Neural cell (in vitro differentiated cells): ENCODE measurements around the gene PDCD5. TPM values are rescaled to one million over a fixed set of nuclear protein-coding genes. Genes with fewer than 3 reads are reported as not detected.

Experiments used
- H2AFZ ChIP-seq: fragments of 200-600, 300-800 bp; sonication (generic), shearing (Covaris generic); 2 replicates; pipeline ENCODE4 v1.6.0; 2014; ENCODE audit warnings: low read depth, mild to moderate bottlenecking, antibody characterized with exemption, low read length, moderate library complexity
- H3F3A ChIP-seq: fragments of 200-600 bp; shearing (Covaris generic); 2 replicates; pipeline ENCODE4 v1.6.1; 2016; ENCODE audit warnings: mild to moderate bottlenecking, moderate library complexity, mixed read lengths, antibody characterized with exemption, low read length; ENCODE audit not compliant: insufficient read depth, poor library complexity, severe bottlenecking
- H3K27ac ChIP-seq: fragments of 200-600, 300-800 bp; sonication (generic), shearing (Covaris generic); 2 replicates; pipeline ENCODE4 v1.5.1; 2014; ENCODE audit warnings: mild to moderate bottlenecking, low read length, moderate library complexity
- H3K27me3 ChIP-seq: fragments of 300-800, 200-600 bp; sonication (generic), shearing (Covaris generic); 2 replicates; pipeline ENCODE4 v1.6.0; 2014; ENCODE audit warnings: mild to moderate bottlenecking, low read depth, low read length, moderate library complexity; ENCODE audit not compliant: insufficient read depth
- H3K36me3 ChIP-seq: fragments of 300-800, 200-600 bp; sonication (generic), shearing (Covaris generic); 2 replicates; pipeline ENCODE4 v1.5.1; 2014; ENCODE audit warnings: mild to moderate bottlenecking, antibody characterized with exemption, low read length, moderate library complexity; ENCODE audit not compliant: insufficient read depth
- H3K4me2 ChIP-seq: fragments of 300-800, 200-600 bp; sonication (generic), shearing (Covaris generic); 2 replicates; pipeline ENCODE4 v1.6.0; 2014; ENCODE audit warnings: mild to moderate bottlenecking, low read length
- H3K4me3 ChIP-seq: fragments of 300-800, 200-600 bp; sonication (generic), shearing (Covaris generic); 2 replicates; pipeline ENCODE4 v1.5.1; 2014; ENCODE audit warnings: mild to moderate bottlenecking, low read length, moderate library complexity
- H3K79me2 ChIP-seq: fragments of 200-600 bp; shearing (Covaris generic); replicated peaks from 2 replicates; pipeline ENCODE4 v1.6.0; 2014; ENCODE audit warnings: mild to moderate bottlenecking, low read length, moderate library complexity; ENCODE audit not compliant: insufficient read depth
- H3K9ac ChIP-seq: fragments of 300-800, 200-600 bp; sonication (generic), shearing (Covaris generic); 2 replicates; pipeline ENCODE4 v1.6.1; 2016; ENCODE audit warnings: mild to moderate bottlenecking, low read length, mixed read lengths
- H3K9me2 ChIP-seq: fragments of 200-600 bp; shearing (Covaris generic); 2 replicates; pipeline ENCODE4 v1.6.1; 2016; ENCODE audit warnings: mild to moderate bottlenecking, low read length, mixed read lengths; ENCODE audit not compliant: insufficient read depth
- H3K9me3 ChIP-seq: fragments of 200-600, 300-800 bp; sonication (generic), shearing (Covaris generic); 2 replicates; pipeline ENCODE4 v1.6.1; 2016; ENCODE audit warnings: mild to moderate bottlenecking, mixed run types, low read length, moderate library complexity, mixed read lengths
- H4K20me1 ChIP-seq: fragments of 200-600 bp; shearing (Covaris generic); 2 replicates; pipeline ENCODE4 v1.6.1; 2016; ENCODE audit warnings: mild to moderate bottlenecking, mixed run types; ENCODE audit not compliant: insufficient read depth
- CTCF ChIP-seq: fragments of 450-650 bp; IDR thresholded peaks from 2 replicates; pipeline ENCODE4 v1.5.1; 2014; ENCODE audit warnings: antibody characterized with exemption, mild to moderate bottlenecking, moderate library complexity; ENCODE audit not compliant: poor library complexity, severe bottlenecking
- EP300 ChIP-seq: fragments of 450-650 bp; conservative IDR thresholded peaks from 2 replicates; pipeline ENCODE4 v1.6.1; 2014; ENCODE audit warnings: antibody characterized with exemption, mild to moderate bottlenecking, moderate library complexity; ENCODE audit not compliant: poor library complexity, severe bottlenecking
- EZH2 ChIP-seq: fragments of 200-600, 300-800 bp; shearing (Covaris generic), sonication (generic); IDR thresholded peaks from 2 replicates; pipeline ENCODE4 v1.6.1; 2014; ENCODE audit warnings: antibody characterized with exemption, low read length, borderline replicate concordance, mild to moderate bottlenecking; ENCODE audit not compliant: insufficient read depth, poor library complexity, severe bottlenecking
- MXI1 ChIP-seq: fragments of 450-650 bp; conservative IDR thresholded peaks from 2 replicates; pipeline ENCODE4 v1.6.1; 2014; ENCODE audit warnings: antibody characterized with exemption, mild to moderate bottlenecking; ENCODE audit not compliant: poor library complexity, severe bottlenecking
- POLR2AphosphoS5 ChIP-seq: IDR thresholded peaks from 2 replicates; pipeline ENCODE4 v1.6.1; 2012
- RAD21 ChIP-seq: fragments of 450-650 bp; conservative IDR thresholded peaks from 2 replicates; pipeline ENCODE4 v1.6.1; 2014; ENCODE audit warnings: antibody characterized with exemption, mild to moderate bottlenecking, moderate library complexity
- REST ChIP-seq: IDR thresholded peaks from 2 replicates; pipeline ENCODE4 v1.6.1; 2012; ENCODE audit warnings: borderline replicate concordance
- SMC3 ChIP-seq: fragments of 450-650 bp; conservative IDR thresholded peaks from 2 replicates; pipeline ENCODE4 v1.6.1; 2014; ENCODE audit warnings: antibody characterized with exemption, mild to moderate bottlenecking, moderate library complexity; ENCODE audit not compliant: poor library complexity
- TAF1 ChIP-seq: IDR thresholded peaks from 2 replicates; pipeline ENCODE4 v1.6.1; 2012; ENCODE audit warnings: low read depth
- polyA plus RNA-seq: library from polyadenylated mRNA; depleted of rRNA; stranded (reverse); fragments of >200 nt; gene quantifications from 2 replicates; pipeline ENCODE4 v1.2.3, GENCODE V29; 2014

Gene PDCD5
- polyA plus RNA-seq, 1 donor from 2014 or later = 189 TPM

GRCh38 chr19:32606289-32606688 lies 25.3 kb downstream of the PDCD5 start:
- Histone ChIP-seq H3K9me3 (no peaks in the 10 kb centered on the region), H2AFZ (no peak overlapping the region), H3K36me3 (no peaks in the 10 kb centered on the region), H3K27me3 (no peaks in the 10 kb centered on the region), H3K79me2 (no peaks in the 10 kb centered on the region), H3K9me2 (no peaks in the 10 kb centered on the region), H3K4me3 (no peak overlapping the region), H3K27ac (no peak overlapping the region), H3K9ac (no peak overlapping the region), H4K20me1 (no peaks in the 10 kb centered on the region), H3F3A (no peaks in the 10 kb centered on the region), H3K4me2 (no peak overlapping the region)
- TF ChIP-seq SMC3 (no peak), TAF1 (no peak), CTCF (no peak), EP300 (no peak), RAD21 (no peak), MXI1 (no peak), POLR2AphosphoS5 (no peak), REST (no peak), EZH2 (no peak)

GRCh38 chr19:32607479-32607878 lies 26.5 kb downstream of the PDCD5 start:
- TF ChIP-seq POLR2AphosphoS5 (no peak), EZH2 (no peak), EP300 (no peak), REST (no peak), SMC3 (no peak), CTCF (no peak), TAF1 (no peak), MXI1 (no peak), RAD21 (no peak)
- H3K36me3 ChIP-seq = no peaks in the 10 kb centered on the region

More at GRCh38 chr19:32607479-32607878, 26.5 kb downstream of the PDCD5 start:
- Histone ChIP-seq H3F3A (no peaks in the 10 kb centered on the region), H3K9me2 (no peaks in the 10 kb centered on the region), H3K9me3 (no peaks in the 10 kb centered on the region), H4K20me1 (no peaks in the 10 kb centered on the region), H2AFZ (no peak overlapping the region), H3K27me3 (no peaks in the 10 kb centered on the region), H3K27ac (no peak overlapping the region), H3K79me2 (no peaks in the 10 kb centered on the region), H3K4me3 (no peak overlapping the region), H3K9ac (no peak overlapping the region), H3K4me2 (no peak overlapping the region)
